Tibial nerve (tissue), 4 donors: ENCODE results near the gene RAE1. TPM values are rescaled to one million over a fixed set of nuclear protein-coding genes. Genes with fewer than 3 reads are reported as not detected.

Experiments
- DNase-seq, 2 donors: peaks; one replicate each; pipeline ENCODE4 v3.0.0-alpha.2; 2019; ENCODE audit warnings: low spot score in 2 of 2
- H3K27ac ChIP-seq, 4 donors: fragments of 200-600 bp; sonication (generic) in 3 of 4; one replicate each; pipeline ENCODE4 v1.5.1; 2017 to 2019; ENCODE audit warnings: mild to moderate bottlenecking in 1 of 4
- H3K27me3 ChIP-seq, 2 donors: fragments of 200-600 bp; sonication (generic) in 1 of 2; one replicate each; pipeline versions ENCODE4 v1.5.1 to v1.6.0; 2017 to 2019
- H3K36me3 ChIP-seq, 3 donors: fragments of 200-600 bp; sonication (generic); one replicate each; pipeline ENCODE4 v1.5.1; 2018 to 2019
- H3K4me1 ChIP-seq, 4 donors: fragments of 200-600 bp; sonication (generic) in 3 of 4; one replicate each; pipeline ENCODE4 v1.5.1; 2017 to 2019
- H3K4me3 ChIP-seq, 4 donors: fragments of 200-600 bp; sonication (generic) in 3 of 4; one replicate each; pipeline ENCODE4 v1.5.1; 2017 to 2019; ENCODE audit warnings: mild to moderate bottlenecking in 1 of 4, moderate library complexity in 1 of 4
- H3K9me3 ChIP-seq, 4 donors: fragments of 200-600 bp; sonication (generic) in 3 of 4; one replicate each; pipeline ENCODE4 v1.5.1; 2017 to 2019
- EP300 ChIP-seq, 2 donors: sonication (generic); formaldehyde crosslinking; IDR thresholded peaks; one replicate each; pipeline ENCODE4 v1.6.1; 2017; ENCODE audit warnings: antibody characterized with exemption in 2 of 2, mild to moderate bottlenecking in 1 of 2
- POLR2A ChIP-seq, 2 donors: fragments of 450-650 bp; IDR thresholded peaks; one replicate each; pipeline ENCODE4 v1.6.1; 2017; ENCODE audit warnings: antibody characterized with exemption in 2 of 2, mild to moderate bottlenecking in 2 of 2, moderate library complexity in 2 of 2
- WGBS, 2 donors: methylation state at CpG; one replicate each; pipeline ENCODE4 v1.1.5; 2018; 5-methylcytosine and 5-hydroxymethylcytosine counted together
- total RNA-seq, 4 donors: library from RNA; depleted of rRNA; stranded (reverse); fragments of >200 nt; gene quantifications; one replicate each; pipeline ENCODE4 v1.1.0, GENCODE V29; 2016
- TF ChIP-seq, protein P1 (sequence below), 5 experiments: fragments of 200-600 bp in 3 of 5; fragments of 450-650 bp in 2 of 5; sonication (generic) in 3 of 5; IDR thresholded peaks; one replicate each; pipeline ENCODE4 v1.5.1; 2016 to 2019; ENCODE audit warnings: antibody characterized with exemption in 5 of 5, mild to moderate bottlenecking in 3 of 5, moderate library complexity in 2 of 5

Gene RAE1
- total RNA-seq, 4 donors from 2014 or later: 12.6 to 20.9 (median 19.0) TPM

DNA sequence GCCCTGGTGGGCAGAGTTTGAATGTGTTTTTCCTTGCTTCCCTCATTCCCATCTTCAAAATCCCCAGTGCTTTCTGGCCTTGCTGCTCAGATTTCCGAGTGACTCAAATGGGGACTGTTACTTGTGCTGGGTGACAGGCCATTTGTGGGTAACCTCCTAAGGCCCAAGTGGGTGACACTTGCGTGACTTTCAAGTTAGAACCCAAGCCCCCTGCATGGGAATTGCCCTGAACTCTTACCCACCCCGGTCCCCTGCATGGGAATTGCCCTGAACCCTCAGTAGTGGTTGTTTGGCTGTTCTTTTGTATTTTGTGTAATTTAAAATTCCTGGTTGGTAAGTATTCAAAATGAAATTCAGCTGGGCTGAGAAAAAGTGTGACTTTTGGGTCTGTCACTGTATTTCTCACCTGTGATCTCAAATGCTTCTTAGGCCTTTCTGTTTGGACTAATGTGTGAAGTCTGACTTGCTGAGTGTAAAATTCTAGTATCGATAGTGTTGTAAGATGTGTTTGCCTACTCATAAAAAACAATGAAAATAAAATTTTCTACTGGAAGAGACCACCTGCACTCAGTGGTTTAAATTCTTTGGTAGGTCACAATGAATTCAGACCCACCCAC is 27.7 kb downstream of the RAE1 start:
- no peaks in the 10 kb centered on the region for H3K27me3 ChIP-seq
- H3K4me1 ChIP-seq: peaks cover 0 to 10% (median 0%) of the 10 kb centered on the region in 4 donors
- 82 to 85% methylated on average over 4 of the region's 4 CpGs for WGBS, 2 donors
- TF ChIP-seq POLR2A (IDR thresholded peaks at IDR 0.05): no peak
- TF ChIP-seq, protein P1, sequence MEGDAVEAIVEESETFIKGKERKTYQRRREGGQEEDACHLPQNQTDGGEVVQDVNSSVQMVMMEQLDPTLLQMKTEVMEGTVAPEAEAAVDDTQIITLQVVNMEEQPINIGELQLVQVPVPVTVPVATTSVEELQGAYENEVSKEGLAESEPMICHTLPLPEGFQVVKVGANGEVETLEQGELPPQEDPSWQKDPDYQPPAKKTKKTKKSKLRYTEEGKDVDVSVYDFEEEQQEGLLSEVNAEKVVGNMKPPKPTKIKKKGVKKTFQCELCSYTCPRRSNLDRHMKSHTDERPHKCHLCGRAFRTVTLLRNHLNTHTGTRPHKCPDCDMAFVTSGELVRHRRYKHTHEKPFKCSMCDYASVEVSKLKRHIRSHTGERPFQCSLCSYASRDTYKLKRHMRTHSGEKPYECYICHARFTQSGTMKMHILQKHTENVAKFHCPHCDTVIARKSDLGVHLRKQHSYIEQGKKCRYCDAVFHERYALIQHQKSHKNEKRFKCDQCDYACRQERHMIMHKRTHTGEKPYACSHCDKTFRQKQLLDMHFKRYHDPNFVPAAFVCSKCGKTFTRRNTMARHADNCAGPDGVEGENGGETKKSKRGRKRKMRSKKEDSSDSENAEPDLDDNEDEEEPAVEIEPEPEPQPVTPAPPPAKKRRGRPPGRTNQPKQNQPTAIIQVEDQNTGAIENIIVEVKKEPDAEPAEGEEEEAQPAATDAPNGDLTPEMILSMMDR (IDR thresholded peaks at IDR 0.05): no peak
- TF ChIP-seq EP300 (IDR thresholded peaks at IDR 0.05): no peak
- no peak overlapping the region for H3K4me3 ChIP-seq
- no peak overlapping the region for H3K27ac ChIP-seq
- H3K36me3 ChIP-seq: peaks cover 0 to 81% (median 22%) of the 10 kb centered on the region in 3 donors
- H3K9me3 ChIP-seq: no peaks in the 10 kb centered on the region
- DNase-seq: no peak

DNA sequence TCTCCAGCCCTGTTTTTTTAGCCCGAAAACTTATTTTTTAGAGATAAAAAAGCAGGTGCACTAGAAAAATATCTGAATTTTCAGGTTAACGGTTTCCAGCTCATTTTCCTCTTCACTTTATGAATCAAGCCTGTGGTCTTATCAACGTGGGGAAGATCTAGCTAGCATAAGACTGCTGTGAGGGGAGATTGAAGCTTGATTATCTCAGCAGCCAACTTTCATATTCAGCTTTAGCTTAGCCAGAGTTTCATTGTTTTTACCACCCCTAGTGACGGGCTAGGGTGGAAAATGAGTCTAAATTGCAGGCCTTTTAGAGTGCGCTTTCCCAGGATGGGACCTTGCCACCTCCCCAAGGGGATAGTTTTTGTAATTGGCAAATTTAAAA is 28.2 kb downstream of the RAE1 start:
- TF ChIP-seq, protein P1 (IDR thresholded peaks at IDR 0.05): no peak
- TF ChIP-seq POLR2A (IDR thresholded peaks at IDR 0.05): no peak
- TF ChIP-seq EP300 (IDR thresholded peaks at IDR 0.05): no peak
- 76 to 77% methylated on average over 5 of the region's 5 CpGs for WGBS, 2 donors
- H3K36me3 ChIP-seq: peaks cover 0 to 80% (median 20%) of the 10 kb centered on the region in 3 donors
- no peaks in the 10 kb centered on the region for H3K9me3 ChIP-seq
- H3K27ac ChIP-seq: no peak overlapping the region
- peaks cover 0 to 9% (median 0%) of the 10 kb centered on the region in 4 donors for H3K4me1 ChIP-seq
- H3K4me3 ChIP-seq: no peak overlapping the region
- no peak for DNase-seq
- H3K27me3 ChIP-seq: no peaks in the 10 kb centered on the region

DNA sequence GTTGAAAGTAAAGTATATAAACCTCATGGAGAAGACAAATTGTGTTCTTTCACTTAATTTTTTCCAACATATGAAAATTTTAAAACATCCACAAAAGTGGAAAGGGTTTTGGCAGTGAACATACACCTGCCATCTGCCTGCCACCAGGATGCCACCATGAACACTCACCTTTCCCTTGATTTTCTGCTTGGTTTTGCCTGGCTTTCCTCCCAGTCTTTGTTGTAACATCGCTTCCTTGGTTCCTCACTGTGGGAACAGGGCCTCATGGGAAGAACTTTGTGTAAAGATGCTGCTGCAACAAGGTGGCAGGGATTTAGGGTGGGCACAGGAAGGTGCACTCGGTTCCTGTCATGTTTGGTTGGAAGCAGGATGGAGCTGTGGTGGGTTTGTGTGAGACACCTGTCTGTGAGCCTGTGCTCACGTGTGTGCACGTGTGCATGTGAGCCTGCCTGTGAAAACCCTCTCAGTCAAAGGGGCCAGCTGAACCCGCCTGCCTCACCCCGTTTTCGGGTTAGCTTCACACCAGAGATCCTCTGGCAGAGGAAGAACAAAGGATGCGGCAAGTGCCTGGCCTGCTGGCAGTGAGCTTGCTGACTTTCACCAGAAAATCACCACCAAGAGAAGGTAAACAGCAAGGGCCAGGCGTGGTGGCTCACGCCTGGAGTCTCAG is 29.2 kb downstream of the RAE1 start:
- 81 to 85% methylated on average over 10 of the region's 10 CpGs for WGBS, 2 donors
- Histone ChIP-seq H3K27me3 (no peaks in the 10 kb centered on the region), H3K9me3 (no peaks in the 10 kb centered on the region), H3K36me3 (peaks cover 0 to 79% (median 19%) of the 10 kb centered on the region in 3 donors), H3K27ac (no peak overlapping the region), H3K4me1 (peaks cover 0 to 5% (median 0%) of the 10 kb centered on the region in 4 donors), H3K4me3 (no peak overlapping the region)
- TF ChIP-seq POLR2A (IDR thresholded peaks at IDR 0.05) (no peak), EP300 (IDR thresholded peaks at IDR 0.05) (no peak)
- TF ChIP-seq, protein P1 (IDR thresholded peaks at IDR 0.05): no peak
- DNase-seq: no peak

DNA sequence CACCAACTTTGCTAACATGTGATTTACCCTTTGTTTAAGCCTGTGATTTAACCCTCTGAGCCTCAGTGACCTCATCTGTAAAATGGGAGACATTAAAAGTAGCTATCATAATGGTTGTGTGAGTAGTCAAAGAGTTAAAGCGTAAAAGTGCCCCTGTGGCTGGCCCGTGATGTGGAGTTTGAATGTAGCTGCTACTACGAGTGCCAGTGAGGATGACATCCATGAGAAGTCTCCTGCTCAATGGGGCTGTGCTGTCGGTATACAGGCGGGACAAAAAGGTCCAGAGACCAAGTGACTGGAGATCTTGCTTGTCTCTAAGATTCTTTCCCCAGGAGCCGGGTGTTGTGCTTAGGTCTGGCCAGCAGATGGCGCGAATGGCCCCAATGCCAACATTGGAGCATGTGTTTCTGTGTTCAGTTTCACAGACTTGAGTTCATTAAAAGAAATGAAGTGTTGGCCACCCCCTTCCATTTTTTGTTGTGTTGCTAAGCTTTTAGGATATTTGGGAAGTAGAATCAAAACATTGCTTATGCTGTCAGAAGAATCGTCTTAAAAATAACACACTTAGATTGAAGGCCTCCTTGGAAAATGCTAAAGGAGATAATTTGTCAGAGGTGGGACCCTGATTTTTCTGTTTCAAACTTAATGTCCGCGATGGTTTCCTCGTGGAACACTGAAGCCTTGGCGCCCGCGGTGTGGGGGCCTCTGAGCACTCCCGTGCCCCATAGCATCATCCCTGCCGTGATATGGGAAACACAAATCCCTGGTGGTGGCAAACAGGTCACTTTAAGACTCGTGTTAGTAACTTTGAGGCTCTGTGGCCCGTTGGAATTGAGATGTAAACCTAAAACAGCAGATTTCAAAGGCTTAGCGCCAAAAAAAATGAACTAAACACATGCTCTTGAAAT is 30.8 kb downstream of the RAE1 start:
- DNase-seq: peak; percentile 73 to 87
- Histone ChIP-seq H3K4me3 (no peak overlapping the region), H3K9me3 (peaks cover 0 to 5% (median 0%) of the 10 kb centered on the region in 4 donors), H3K4me1 (peaks cover 0 to 5% (median 0%) of the 10 kb centered on the region in 4 donors), H3K27ac (no peak overlapping the region), H3K36me3 (peaks cover 0 to 79% (median 19%) of the 10 kb centered on the region in 3 donors), H3K27me3 (no peaks in the 10 kb centered on the region)
- WGBS, 2 donors: 47 to 51% methylated on average over 20 of the region's 20 CpGs
- TF ChIP-seq POLR2A (IDR thresholded peaks at IDR 0.05): no peak
- TF ChIP-seq, protein P1 (IDR thresholded peaks at IDR 0.05): peak; percentile 90 to 92 (median 90)
